Panc1 (cell line): ENCODE results near the gene ISOC2. TPM values are rescaled to one million over a fixed set of nuclear protein-coding genes. Genes with fewer than 3 reads are reported as not detected.
A peak's percentile ranks its signal among the peaks of the same experiment; 100 is the strongest.

Source experiments
- ATAC-seq: fragments of 200-7000 bp; cut with Tn5 transposase; 2 replicates; pipeline ENCODE4 v1.9.1; 2020; ENCODE audit warnings: mild to moderate bottlenecking, moderate library complexity
- Bru-seq: library from RNA; stranded (reverse); fragments of 400-500 nt; gene quantifications from one replicate; lab custom pipeline; 2021; lab: Mats Ljungman, UMichigan
- BruChase-seq, 2 experiments: library from RNA; stranded (reverse); fragments of 400-500 nt; gene quantifications; one replicate each; lab custom pipeline; 2021; lab: Mats Ljungman, UMichigan
- BruUV-seq: library from RNA; stranded (reverse); fragments of 400-500 nt; replicated peaks from 2 replicates; lab custom pipeline; 2021; lab: Mats Ljungman, UMichigan
- CTCF ChIA-PET: fragments of 300-600 bp; sonication (Branson Sonifier 250); formaldehyde crosslinking; loops from one replicate; lab custom pipeline; 2022; ENCODE audit warnings: antibody characterized with exemption; lab: Charles Lee
- POLR2A ChIA-PET: fragments of 300-600 bp; sonication (Branson Sonifier 250); formaldehyde crosslinking; loops from one replicate; lab custom pipeline; 2022; ENCODE audit warnings: antibody characterized with exemption; lab: Charles Lee
- DNase-seq: peaks from one replicate; pipeline ENCODE4 v3.0.0-alpha.2; 2010; ENCODE audit warnings: low read depth, low spot score
- H3K27ac ChIP-seq: 2 replicates; pipeline ENCODE4 v1.5.1; 2011; ENCODE audit warnings: mild to moderate bottlenecking, low read length, inconsistent platforms
- H3K27me3 ChIP-seq: fragments of 200-500 bp; sonication (Bioruptor generic); 2 replicates; pipeline ENCODE4 v1.6.0; 2014; ENCODE audit warnings: low read length, inconsistent platforms; ENCODE audit not compliant: control insufficient read depth, insufficient read depth
- H3K36me3 ChIP-seq: fragments of 200-500 bp; sonication (Bioruptor generic); 2 replicates; pipeline ENCODE4 v1.5.1; 2014; ENCODE audit warnings: inconsistent platforms, mild to moderate bottlenecking, low read length, moderate library complexity; ENCODE audit not compliant: control insufficient read depth, insufficient read depth
- H3K4me1 ChIP-seq: 2 replicates; pipeline ENCODE4 v1.5.1; 2011; ENCODE audit warnings: inconsistent platforms, mild to moderate bottlenecking, low read length, moderate library complexity; ENCODE audit not compliant: control insufficient read depth, insufficient read depth
- H3K4me3 ChIP-seq, 2 experiments: 2 replicates each; pipeline ENCODE4 v1.5.1; 2011 to 2012; ENCODE audit warnings: low read depth in 2 of 2, low read length in 2 of 2, mild to moderate bottlenecking in 2 of 2, inconsistent platforms in 1 of 2, moderate library complexity in 1 of 2
- H3K9me3 ChIP-seq: fragments of 200-500 bp; sonication (Bioruptor generic); 2 replicates; pipeline ENCODE4 v1.5.1; 2014; ENCODE audit warnings: low read depth, mild to moderate bottlenecking, inconsistent platforms, low read length, moderate library complexity; ENCODE audit not compliant: control insufficient read depth, insufficient read depth
- POLR2AphosphoS5 ChIP-seq: IDR thresholded peaks from 2 replicates; pipeline ENCODE4 v1.6.1; 2012; ENCODE audit warnings: mild to moderate bottlenecking, low read depth, low read length, moderate library complexity
- REST ChIP-seq, 2 experiments: IDR thresholded peaks; 2 replicates each; pipeline ENCODE4 v1.6.1; 2011 to 2012; ENCODE audit warnings: low read depth in 2 of 2, control low read depth in 1 of 2, low read length in 1 of 2, mild to moderate bottlenecking in 1 of 2, moderate library complexity in 1 of 2; ENCODE audit not compliant: insufficient read depth in 1 of 2
- SIN3A ChIP-seq: IDR thresholded peaks from 2 replicates; pipeline ENCODE4 v1.6.1; 2012; ENCODE audit warnings: low read depth, mild to moderate bottlenecking, low read length, moderate library complexity, borderline replicate concordance; ENCODE audit not compliant: insufficient read depth
- TCF7L2 ChIP-seq: IDR thresholded peaks from 2 replicates; pipeline ENCODE4 v1.6.1; 2011; ENCODE audit warnings: mild to moderate bottlenecking, low read depth, low read length, inconsistent platforms
- in situ Hi-C: cut with HindIII; loops from 2 replicates; pipeline ENCODE4 v1.10.0; 2016; ENCODE audit warnings: low sequenced_read_pairs, low pct_unique_long_range_greater_than_20kb
- intact Hi-C: fragments of 100-400 bp; cut with micrococcal nuclease; formaldehyde crosslinking; loops from one replicate; pipeline ENCODE4 v1.10.0; 2022; ENCODE audit not compliant: unreplicated experiment
- long read RNA-seq: library from polyadenylated mRNA; unstranded; transcript quantifications from one replicate; pipeline ENCODE4 v2.0.0, GENCODE V29; 2021; ENCODE audit not compliant: unreplicated experiment
- polyA plus RNA-seq: library from polyadenylated mRNA; unstranded; fragments of >200 nt; gene quantifications from one replicate; pipeline ENCODE4 v1.2.1, GENCODE V29; 2012; ENCODE audit warnings: missing spikeins; ENCODE audit not compliant: insufficient read length
- total RNA-seq: library from RNA; stranded (reverse); gene quantifications from one replicate; pipeline ENCODE4 v1.2.1, GENCODE V29; 2021; ENCODE audit not compliant: unreplicated experiment
- TF ChIP-seq, protein P1 (sequence below): fragments of 450-650 bp; IDR thresholded peaks from 2 replicates; pipeline ENCODE4 v1.5.1; 2017; ENCODE audit warnings: mild to moderate bottlenecking

ISOC2 gene, protein sequence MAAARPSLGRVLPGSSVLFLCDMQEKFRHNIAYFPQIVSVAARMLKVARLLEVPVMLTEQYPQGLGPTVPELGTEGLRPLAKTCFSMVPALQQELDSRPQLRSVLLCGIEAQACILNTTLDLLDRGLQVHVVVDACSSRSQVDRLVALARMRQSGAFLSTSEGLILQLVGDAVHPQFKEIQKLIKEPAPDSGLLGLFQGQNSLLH
- total RNA-seq (150 TPM), Bru-seq, nascent RNA (percentile 79 among the genes with signal in this experiment), BruChase-seq, experiment 1, labeled RNA remaining after a 2-hour chase (percentile 69 among the genes with signal in this experiment), BruChase-seq, experiment 2, labeled RNA remaining after a 6-hour chase (percentile 77 among the genes with signal in this experiment)
- polyA plus RNA-seq, result 195 TPM
- long read RNA-seq, transcript ISOC2-202 (6 exons, 998 nt), result major isoform, 13 of 26 reads
- long read RNA-seq, partial matches to known transcripts, result 9 of 26 reads
- long read RNA-seq, other reads (novel, unspliced or antisense), result 2 of 26 reads

DNA sequence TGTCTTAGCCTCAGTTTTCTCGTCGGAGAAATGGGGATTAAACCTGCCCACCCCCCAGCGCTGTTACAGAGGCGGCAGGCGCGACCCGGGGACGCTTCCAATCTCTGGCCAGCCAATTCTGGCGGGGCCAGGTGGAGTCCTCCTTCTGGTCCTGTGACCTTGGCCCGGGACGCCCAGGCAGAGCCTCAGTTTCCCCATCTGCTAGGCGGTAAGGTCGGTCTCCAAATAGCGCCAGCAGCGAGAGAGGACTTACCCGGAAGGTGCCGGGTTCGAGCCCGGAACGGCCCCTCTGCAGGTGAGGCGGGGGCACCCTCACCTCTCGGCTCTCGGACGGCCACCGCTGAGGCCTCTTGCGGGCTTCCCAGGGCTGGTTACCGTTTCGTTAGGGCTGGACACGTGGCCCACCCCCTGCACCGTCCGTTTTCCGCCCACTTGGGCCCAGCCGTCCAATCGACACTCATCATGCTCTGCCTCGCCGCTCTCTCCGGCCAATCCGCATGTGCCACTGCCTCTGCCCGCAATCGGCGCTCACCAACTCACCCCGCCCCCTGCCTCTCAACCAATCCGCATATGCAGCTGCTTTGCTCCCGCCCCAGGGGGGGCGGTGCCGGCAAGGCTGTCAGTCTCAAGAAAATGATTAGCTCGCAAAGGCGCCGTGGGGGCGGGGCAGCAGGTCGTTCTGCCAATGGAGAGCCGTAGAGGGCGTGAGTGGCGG lies at the start of gene ISOC2:
ISOC2 (minus strand) TSS at position 384 of the 715 bp plus-strand sequence. CDS start 5,156 bp downstream, outside the sequence.
- Histone ChIP-seq H3K27ac (peak within 1 kb of the TSS; percentile 92), H3K27me3 (no peaks in the 10 kb centered on the region), H3K4me1 (peaks cover 15% of the 10 kb centered on the region), H3K36me3 (no peaks in the 10 kb centered on the region), H3K4me3 (peak within 1 kb of the TSS; percentile 91 to 92), H3K9me3 (no peaks in the 10 kb centered on the region)
- ATAC-seq (peak; percentile 96), DNase-seq (peak; percentile 98)
- in situ Hi-C loops, result no loop called here
- intact Hi-C loops, result no loop called here
- ChIA-PET CTCF (interaction anchor here (0.6 to 1.3 kb wide), 2 partner anchors 10 to 43 kb away, joined by 3 to 10 read pairs; no protein-coding TSS in a partner anchor), POLR2A (interaction anchor here (0.8 to 1.0 kb wide), 3 partner anchors 12 to 47 kb away, joined by 3 to 6 read pairs (median 3); no protein-coding TSS in a partner anchor)
- TF ChIP-seq POLR2AphosphoS5 (peak; percentile 85), REST (IDR thresholded peaks at IDR 0.05; ENCODE audit: insufficient read depth in 1 of 2, low read depth in 2 of 2, low read length in 1 of 2) (0 out of 4 replicates have a peak, but pooled peaks of 1 of the 2 experiments have one; percentile 19), SIN3A (peak; percentile 61; the same call in 1 of the 2 replicates), TCF7L2 (peak; percentile 53; the same call in 1 of the 2 replicates)
- TF ChIP-seq, protein P1, sequence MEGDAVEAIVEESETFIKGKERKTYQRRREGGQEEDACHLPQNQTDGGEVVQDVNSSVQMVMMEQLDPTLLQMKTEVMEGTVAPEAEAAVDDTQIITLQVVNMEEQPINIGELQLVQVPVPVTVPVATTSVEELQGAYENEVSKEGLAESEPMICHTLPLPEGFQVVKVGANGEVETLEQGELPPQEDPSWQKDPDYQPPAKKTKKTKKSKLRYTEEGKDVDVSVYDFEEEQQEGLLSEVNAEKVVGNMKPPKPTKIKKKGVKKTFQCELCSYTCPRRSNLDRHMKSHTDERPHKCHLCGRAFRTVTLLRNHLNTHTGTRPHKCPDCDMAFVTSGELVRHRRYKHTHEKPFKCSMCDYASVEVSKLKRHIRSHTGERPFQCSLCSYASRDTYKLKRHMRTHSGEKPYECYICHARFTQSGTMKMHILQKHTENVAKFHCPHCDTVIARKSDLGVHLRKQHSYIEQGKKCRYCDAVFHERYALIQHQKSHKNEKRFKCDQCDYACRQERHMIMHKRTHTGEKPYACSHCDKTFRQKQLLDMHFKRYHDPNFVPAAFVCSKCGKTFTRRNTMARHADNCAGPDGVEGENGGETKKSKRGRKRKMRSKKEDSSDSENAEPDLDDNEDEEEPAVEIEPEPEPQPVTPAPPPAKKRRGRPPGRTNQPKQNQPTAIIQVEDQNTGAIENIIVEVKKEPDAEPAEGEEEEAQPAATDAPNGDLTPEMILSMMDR, result no peak
- BruUV-seq, result no TSS peak

GRCh38 chr19:55508120-55508519 lies 46.7 kb upstream of the ISOC2 start:
- CTCF ChIA-PET, result interaction anchor here (0.5 to 0.7 kb wide), 3 partner anchors 9 to 165 kb away, joined by 3 to 4 read pairs (median 3); no protein-coding TSS in a partner anchor
- H3K36me3 ChIP-seq, result no peaks in the 10 kb centered on the region
- H3K4me3 ChIP-seq, result no peak overlapping the region
- intact Hi-C loops, result no loop called here
- POLR2A ChIA-PET, result interaction anchor here (0.6 to 0.8 kb wide), 3 partner anchors 32 to 183 kb away, joined by 3 to 6 read pairs (median 4); partner anchors contain the start of genes ISOC2 and ZNF628
- DNase-seq, result no peak
- no peak for ATAC-seq
- no peaks in the 10 kb centered on the region for H3K4me1 ChIP-seq
- TF ChIP-seq TCF7L2, result no peak
- TF ChIP-seq, protein P1, result no peak
- no peak for TF ChIP-seq REST (IDR thresholded peaks at IDR 0.05; ENCODE audit: insufficient read depth in 1 of 2, low read depth in 2 of 2, low read length in 1 of 2)
- TF ChIP-seq SIN3A, result no peak
- no peak for TF ChIP-seq POLR2AphosphoS5
- H3K27ac ChIP-seq, result no peak overlapping the region
- no TSS peak for BruUV-seq
- H3K9me3 ChIP-seq, result no peaks in the 10 kb centered on the region
- H3K27me3 ChIP-seq, result no peaks in the 10 kb centered on the region
- in situ Hi-C loops, result no loop called here
